CD4-positive, alpha-beta memory T cell (primary cell): ENCODE measurements around the gene AGPAT2. TPM values are rescaled to one million over a fixed set of nuclear protein-coding genes. Genes with fewer than 3 reads are reported as not detected.
"Not testable (repeated sequence)": the region's sequence is repeated elsewhere in the genome, so short reads cannot be mapped to it uniquely, and the experiment has no call there.

Source experiments
- CTCF ChIA-PET: fragments of 350-600 bp; sonication (Branson Sonifier 250); formaldehyde crosslinking; loops from one replicate; lab custom pipeline; 2021; ENCODE audit warnings: inconsistent platforms; ENCODE audit not compliant: partially characterized antibody; lab: Charles Lee
- POLR2A ChIA-PET: fragments of 350-600 bp; sonication (Branson Sonifier 250); formaldehyde crosslinking; loops from one replicate; lab custom pipeline; 2021; ENCODE audit not compliant: partially characterized antibody; lab: Charles Lee
- DNase-seq, 5 donors: peaks; one replicate each; pipeline versions ENCODE4 v3.0.0 to v3.0.0-alpha.2; 2020 to 2022; ENCODE audit warnings: mixed read lengths in 1 of 5
- H3K27ac ChIP-seq: one replicate; pipeline ENCODE4 v1.7.0; 2013; ENCODE audit warnings: low read depth, low read length
- H3K27me3 ChIP-seq: 2 replicates; pipeline ENCODE4 v1.7.0; 2013; ENCODE audit warnings: mild to moderate bottlenecking, low read length, moderate library complexity; ENCODE audit not compliant: insufficient read depth
- H3K36me3 ChIP-seq: 2 replicates; pipeline ENCODE4 v1.7.0; 2013; ENCODE audit warnings: mild to moderate bottlenecking, low read length, moderate library complexity; ENCODE audit not compliant: insufficient read depth
- H3K4me1 ChIP-seq: 2 replicates; pipeline ENCODE4 v1.7.0; 2013; ENCODE audit warnings: mild to moderate bottlenecking, low read length, moderate library complexity; ENCODE audit not compliant: insufficient read depth
- H3K4me3 ChIP-seq, 2 donors: one replicate each; pipeline ENCODE4 v1.7.0; 2013; ENCODE audit warnings: low read length in 2 of 2, mild to moderate bottlenecking in 1 of 2
- H3K9me3 ChIP-seq, 2 donors: one replicate each; pipeline ENCODE4 v1.7.0; 2013; ENCODE audit warnings: low read length in 2 of 2, control low read depth in 1 of 2; ENCODE audit not compliant: control insufficient read depth in 1 of 2
- H3K27ac Mint-ChIP-seq, 7 donors: one replicate each; pipeline ENCODE4 v1.8.0; 2020 to 2021; ENCODE audit warnings: mixed read lengths in 7 of 7, mild to moderate bottlenecking in 6 of 7, inconsistent platforms in 3 of 7, moderate library complexity in 3 of 7
- H3K27me3 Mint-ChIP-seq, 2 donors: one replicate each; pipeline ENCODE4 v1.8.0; 2020 to 2021; ENCODE audit warnings: mixed read lengths in 2 of 2
- H3K36me3 Mint-ChIP-seq, 2 donors: one replicate each; pipeline ENCODE4 v1.8.0; 2020 to 2021; ENCODE audit warnings: mixed read lengths in 2 of 2, inconsistent platforms in 1 of 2, mild to moderate bottlenecking in 1 of 2
- H3K4me1 Mint-ChIP-seq, 4 donors: one replicate each; pipeline ENCODE4 v1.8.0; 2020 to 2021; ENCODE audit warnings: mixed read lengths in 4 of 4, mild to moderate bottlenecking in 1 of 4
- H3K4me3 Mint-ChIP-seq, 8 donors: one replicate each; pipeline ENCODE4 v1.8.0; 2020 to 2021; ENCODE audit warnings: mixed read lengths in 8 of 8, mild to moderate bottlenecking in 7 of 8, moderate library complexity in 6 of 8, inconsistent platforms in 3 of 8
- H3K9me3 Mint-ChIP-seq, 8 donors: one replicate each; pipeline ENCODE4 v1.8.0; 2020 to 2021; ENCODE audit warnings: mixed read lengths in 8 of 8, mild to moderate bottlenecking in 5 of 8, inconsistent platforms in 3 of 8, moderate library complexity in 1 of 8
- intact Hi-C: fragments of 100-400 bp; cut with micrococcal nuclease; formaldehyde crosslinking; loops from one replicate; pipeline ENCODE4 v1.15.1; 2023
- polyA plus RNA-seq, 2 donors: library from polyadenylated mRNA; unstranded; fragments of 300-500 nt; fragmentation: Illumina TruSeq; gene quantifications; one replicate each; pipeline ENCODE4 v1.2.3, GENCODE V29; 2021
- total RNA-seq, 2 experiments: library from RNA; stranded (reverse); gene quantifications; one replicate each; pipeline ENCODE4 v1.2.3, GENCODE V29; 2021

The AGPAT2 gene
- total and polyA plus RNA-seq, 4 experiments from 2014 or later: 6.9 to 20.6 (median 12.0) TPM

DNA sequence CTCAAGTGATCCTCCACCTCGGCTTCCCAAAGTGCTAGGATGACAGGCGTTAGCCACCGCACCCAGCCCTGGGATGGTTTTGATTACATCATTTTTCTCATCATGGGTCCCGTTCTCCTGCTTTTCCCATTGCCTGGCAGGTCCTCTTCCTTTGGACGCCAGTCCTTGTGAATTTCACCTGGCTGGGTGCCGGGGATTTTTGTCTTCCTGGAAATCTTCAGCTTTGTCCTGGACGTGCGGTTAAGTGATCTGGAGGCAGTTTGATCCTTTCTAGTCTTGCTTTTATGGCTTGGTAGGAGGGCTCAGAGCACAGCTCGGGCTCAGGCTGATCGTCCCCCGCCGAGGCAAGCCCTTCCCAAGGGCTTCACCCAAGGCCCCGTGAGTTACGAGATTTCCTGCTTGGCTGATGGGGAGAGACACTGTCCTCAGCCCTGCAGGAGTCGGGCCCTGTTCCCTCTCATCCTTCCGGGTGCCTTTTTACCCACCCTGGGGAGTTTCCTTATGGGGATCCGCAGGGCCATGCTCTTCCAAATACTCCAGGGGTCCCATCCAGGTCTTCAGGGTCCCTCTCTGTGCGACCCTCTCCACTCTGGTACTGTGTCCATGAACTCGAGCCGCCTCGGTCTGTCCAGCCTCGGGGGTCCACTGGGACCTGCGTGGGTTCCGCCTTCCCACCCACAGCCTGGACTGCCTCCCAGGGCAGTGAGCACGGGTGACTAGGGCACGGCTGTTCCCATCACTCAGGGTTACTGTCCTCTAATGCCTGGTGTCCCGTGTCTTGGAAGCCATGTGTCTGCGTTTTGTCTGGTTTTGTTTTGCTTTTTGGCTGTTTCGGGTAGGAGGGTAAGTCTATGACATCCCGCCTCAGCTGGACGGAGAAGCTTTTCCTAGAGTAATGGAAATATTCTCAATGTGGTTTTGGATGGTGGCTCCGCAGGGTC lies 46.8 kb downstream of the AGPAT2 start:
- H3K9me3 Mint-ChIP-seq: no peaks in the 10 kb centered on the region
- H3K9me3 ChIP-seq: no peaks in the 10 kb centered on the region
- peaks cover 13% of the 10 kb centered on the region for H3K27me3 ChIP-seq
- H3K36me3 ChIP-seq: no peaks in the 10 kb centered on the region
- H3K4me1 Mint-ChIP-seq: peaks cover 0 to 8% (median 0%) of the 10 kb centered on the region in 4 donors
- no peaks in the 10 kb centered on the region for H3K36me3 Mint-ChIP-seq
- no peak overlapping the region for H3K27ac ChIP-seq
- CTCF ChIA-PET: interaction anchor here (0.7 kb wide), 1 partner anchor 152 kb away, joined by 3 read pairs; no protein-coding TSS in a partner anchor
- DNase-seq: no peak
- POLR2A ChIA-PET: no interaction called here
- intact Hi-C loops: no loop called here
- peaks cover 9 to 11% of the 10 kb centered on the region in 2 donors for H3K27me3 Mint-ChIP-seq
- peaks cover 10% of the 10 kb centered on the region for H3K4me1 ChIP-seq
- H3K4me3 ChIP-seq: no peak overlapping the region
- no peak overlapping the region for H3K4me3 Mint-ChIP-seq
- no peak overlapping the region for H3K27ac Mint-ChIP-seq

DNA sequence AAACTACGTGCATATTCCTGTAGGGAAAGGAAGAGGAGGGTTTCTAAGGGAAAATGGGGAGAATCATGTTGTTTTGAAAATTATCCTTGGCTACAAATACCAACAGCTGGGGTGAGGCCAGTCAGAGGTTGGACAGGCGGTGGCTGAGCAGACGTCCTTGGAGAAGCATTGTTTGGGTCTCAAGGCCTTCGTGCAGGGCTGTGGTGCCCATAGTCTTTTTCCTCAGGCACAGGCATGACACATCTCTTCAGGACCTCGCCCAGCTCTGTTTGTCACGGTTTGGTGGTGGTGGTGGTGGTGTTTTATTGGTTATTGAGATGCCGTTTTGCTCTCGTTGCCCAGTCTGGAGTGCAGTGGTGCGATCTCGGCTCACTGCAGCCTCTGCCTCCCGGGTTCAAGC lies 52.4 kb downstream of the AGPAT2 start:
- POLR2A ChIA-PET: no interaction called here
- Mint-ChIP-seq H3K36me3 (no peaks in the 10 kb centered on the region), H3K27me3 (no peaks in the 10 kb centered on the region), H3K27ac (no peak overlapping the region), H3K9me3 (no peaks in the 10 kb centered on the region), H3K4me1 (peaks cover 0 to 3% (median 1%) of the 10 kb centered on the region in 4 donors), H3K4me3 (no peak overlapping the region)
- H3K4me3 ChIP-seq: no peak overlapping the region
- H3K4me1 ChIP-seq: peaks cover 6% of the 10 kb centered on the region
- H3K9me3 ChIP-seq: no peaks in the 10 kb centered on the region
- intact Hi-C loops: no loop called here
- no peak for DNase-seq
- no peak overlapping the region for H3K27ac ChIP-seq
- H3K27me3 ChIP-seq: no peaks in the 10 kb centered on the region
- no peaks in the 10 kb centered on the region for H3K36me3 ChIP-seq
- CTCF ChIA-PET: interaction anchor here (2.1 to 3.0 kb wide), 2 partner anchors 147 to 149 kb away, joined by 16 read pairs; no protein-coding TSS in a partner anchor

- H3K9me3 ChIP-seq, H3K27me3 ChIP-seq, H3K4me1 ChIP-seq, H3K27ac Mint-ChIP-seq, H3K4me3 ChIP-seq, intact Hi-C loops, H3K27me3 Mint-ChIP-seq, H3K4me1 Mint-ChIP-seq, H3K27ac ChIP-seq, H3K9me3 Mint-ChIP-seq, H3K36me3 ChIP-seq, H3K36me3 Mint-ChIP-seq, H3K4me3 Mint-ChIP-seq: not testable (repeated sequence)
- CTCF ChIA-PET: interaction anchor here (1.0 to 3.0 kb wide), 6 partner anchors 39 to 147 kb away, joined by 3 to 84 read pairs (median 12); no protein-coding TSS in a partner anchor
- POLR2A ChIA-PET: interaction anchor here (0.8 kb wide), 1 partner anchor 148 kb away, joined by 3 read pairs; no protein-coding TSS in a partner anchor
- peak in 2 of 5 donors; percentile 10 to 17 for DNase-seq
These were observed 54.7 kb downstream of the AGPAT2 start for GRCh38 chr9:136632491-136633106.

GRCh38 chr9:136632072-136632471 lies 55.2 kb downstream of the AGPAT2 start:
- POLR2A ChIA-PET: interaction anchor here (0.8 to 1.3 kb wide), 5 partner anchors 92 to 147 kb away, joined by 4 to 14 read pairs (median 4); no protein-coding TSS in a partner anchor
- intact Hi-C loops: not testable (repeated sequence)
- DNase-seq: peak in 3 of 5 donors; percentile 14 to 59 (median 31)

DNA sequence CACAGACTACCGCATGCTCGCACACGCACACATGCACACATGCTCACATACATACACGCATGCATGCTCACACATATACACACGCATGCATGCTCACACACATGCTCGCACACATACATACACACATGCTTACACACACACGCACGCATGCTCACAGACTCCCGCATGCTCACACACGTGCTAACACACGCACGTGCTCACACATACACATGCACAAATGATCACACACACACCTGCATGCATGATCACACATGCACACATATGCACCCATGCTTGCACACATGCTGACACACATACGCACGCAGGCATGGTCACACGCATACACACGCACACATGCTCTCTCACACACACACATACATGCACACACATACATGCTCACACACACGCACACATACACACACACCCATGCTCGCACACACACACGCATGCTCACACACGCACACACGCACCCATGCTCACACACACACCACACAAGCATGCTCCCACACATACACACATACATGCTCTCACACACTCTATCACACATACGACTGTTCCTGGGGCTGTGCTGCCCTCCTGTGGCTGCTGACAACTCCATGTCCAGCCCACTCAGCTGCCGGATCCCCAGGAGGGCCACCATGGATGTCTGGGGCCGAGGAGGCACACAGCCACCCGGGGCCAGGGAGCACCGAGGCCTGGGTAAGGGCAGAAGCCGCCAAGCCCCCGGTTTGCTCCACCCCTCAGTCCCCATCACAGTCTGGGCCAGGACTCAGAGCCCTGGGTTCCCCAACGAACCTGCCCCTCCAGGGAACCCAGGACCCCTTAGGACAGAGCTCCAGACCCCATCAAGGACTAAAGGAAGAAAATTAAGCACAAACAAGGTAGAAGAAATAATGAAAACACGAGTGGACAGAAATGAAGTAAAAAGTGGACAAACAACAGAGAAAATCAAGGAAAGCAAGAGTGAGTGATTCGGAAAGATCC lies 55.9 kb downstream of the AGPAT2 start:
- Histone ChIP-seq H3K27me3 (no peaks in the 10 kb centered on the region), H3K4me3 (no peak overlapping the region), H3K36me3 (no peaks in the 10 kb centered on the region), H3K9me3 (no peaks in the 10 kb centered on the region), H3K4me1 (peaks cover 6% of the 10 kb centered on the region), H3K27ac (no peak overlapping the region)
- Mint-ChIP-seq H3K27me3 (peaks cover 0 to 3% of the 10 kb centered on the region in 2 donors), H3K36me3 (no peaks in the 10 kb centered on the region), H3K27ac (no peak overlapping the region), H3K9me3 (no peaks in the 10 kb centered on the region), H3K4me3 (no peak overlapping the region), H3K4me1 (peaks cover 0 to 3% (median 1%) of the 10 kb centered on the region in 4 donors)
- intact Hi-C loops: loop anchor here (2.0 kb wide), 1 partner anchor 85 kb away; the partner anchor contains the start of gene NOTCH1
- DNase-seq: peak; percentile 79 to 84 (median 81)
- ChIA-PET POLR2A (interaction anchor here (0.8 to 1.3 kb wide), 5 partner anchors 92 to 147 kb away, joined by 4 to 14 read pairs (median 4); no protein-coding TSS in a partner anchor), CTCF (interaction anchor here (0.9 to 1.4 kb wide), 7 partner anchors 12 to 175 kb away, joined by 3 to 84 read pairs (median 4); no protein-coding TSS in a partner anchor)

More at GRCh38 chr9:136632072-136632471, 55.2 kb downstream of the AGPAT2 start:
- H3K27me3 Mint-ChIP-seq, H3K4me3 ChIP-seq, H3K4me3 Mint-ChIP-seq, H3K36me3 ChIP-seq, H3K4me1 ChIP-seq, H3K9me3 ChIP-seq, H3K4me1 Mint-ChIP-seq, H3K27me3 ChIP-seq, H3K27ac ChIP-seq, H3K9me3 Mint-ChIP-seq, H3K36me3 Mint-ChIP-seq, H3K27ac Mint-ChIP-seq: not testable (repeated sequence)
- CTCF ChIA-PET: interaction anchor here (0.9 to 1.4 kb wide), 7 partner anchors 11 to 176 kb away, joined by 3 to 84 read pairs (median 4); no protein-coding TSS in a partner anchor

DNA sequence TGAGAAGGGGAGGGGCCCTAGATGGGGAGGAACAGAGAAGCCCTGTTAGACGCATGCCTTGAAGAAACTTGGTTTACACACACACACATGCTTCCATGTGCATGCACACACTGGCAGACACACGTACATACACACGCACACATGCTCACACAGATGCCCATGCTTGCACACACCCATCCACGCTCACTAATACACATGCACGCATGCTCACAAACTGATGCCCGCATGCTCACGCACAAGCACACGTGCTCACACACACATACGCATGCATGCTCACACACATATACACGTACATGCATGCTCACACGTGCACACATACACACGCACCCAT lies 56.6 kb downstream of the AGPAT2 start:
- peaks cover 0 to 3% (median 1%) of the 10 kb centered on the region in 4 donors for H3K4me1 Mint-ChIP-seq
- Histone ChIP-seq H3K27me3 (no peaks in the 10 kb centered on the region), H3K36me3 (no peaks in the 10 kb centered on the region), H3K4me1 (peaks cover 6% of the 10 kb centered on the region), H3K4me3 (no peak overlapping the region), H3K27ac (no peak overlapping the region), H3K9me3 (no peaks in the 10 kb centered on the region)
- peaks cover 1 to 3% of the 10 kb centered on the region in 2 donors for H3K27me3 Mint-ChIP-seq
- no peaks in the 10 kb centered on the region for H3K36me3 Mint-ChIP-seq
- H3K4me3 Mint-ChIP-seq: no peak overlapping the region
- peak overlapping the region in 1 of 7 donors; percentile 73 for H3K27ac Mint-ChIP-seq
- CTCF ChIA-PET: interaction anchor here (8.0 kb wide), 1 partner anchor 143 kb away, joined by 120 read pairs; no protein-coding TSS in a partner anchor
- H3K9me3 Mint-ChIP-seq: no peaks in the 10 kb centered on the region
- no peak for DNase-seq
- POLR2A ChIA-PET: no interaction called here
- intact Hi-C loops: loop anchor here (2.0 kb wide), 1 partner anchor 84 kb away; the partner anchor contains the start of gene NOTCH1
